Spleen (tissue), 7 donors: ENCODE data around the gene PDE3A.

Source experiments
- CTCF ChIP-seq, 11 experiments: fragments of 200-600 bp in 7 of 11; fragments of 450-650 bp in 4 of 11; sonication (generic) in 4 of 11; IDR thresholded peaks in 8 of 11; conservative IDR thresholded peaks in 3 of 11; 1 replicate in 7 of 11; 2 replicates in 4 of 11; pipeline versions ENCODE4 v1.4.0 to v1.8.0; 2016 to 2021; ENCODE audit warnings: antibody characterized with exemption in 11 of 11, inconsistent platforms in 4 of 11, mild to moderate bottlenecking in 1 of 11
- POLR2A ChIP-seq, 3 donors: fragments of 450-650 bp; IDR thresholded peaks; one replicate each; pipeline ENCODE4 v1.5.1; 2017; ENCODE audit warnings: antibody characterized with exemption in 3 of 3, mild to moderate bottlenecking in 1 of 3
- donor health status: DM: no; HTN: no; CAD: no; lungs with moderate emphysema.
- donor health status: DM: no; HTN: no; CAD: no.
- donor health status: DM: no; HTN: no; CAD: no.

GRCh38 chr12:20695232-20695631, 326.9 kb downstream of the PDE3A start, which contains the start of gene SLCO1C1:
- TF ChIP-seq CTCF (IDR thresholded peaks at IDR 0.05 in 8 of 11, conservative IDR thresholded peaks at IDR 0.05 in 3 of 11) (no peak), POLR2A (IDR thresholded peaks at IDR 0.05) (no peak)
